Upper lobe of left lung (tissue), 6 donors: ENCODE results near the gene GJA3. TPM values are rescaled to one million over a fixed set of nuclear protein-coding genes. Genes with fewer than 3 reads are reported as not detected.

Source experiments
- ATAC-seq, 2 donors: fragments of 200-7000 bp; cut with Tn5 transposase; one replicate each; pipeline ENCODE4 v1.9.1; 2022; ENCODE audit warnings: mild to moderate bottlenecking in 2 of 2, moderate library complexity in 2 of 2; ENCODE audit not compliant: low FRiP score in 2 of 2
- DNase-seq, 2 donors: peaks; one replicate each; pipeline ENCODE4 v3.0.0-alpha.2; 2019 to 2020
- H3K27ac ChIP-seq, 4 donors: fragments of 200-600 bp; sonication (generic); one replicate each; pipeline ENCODE4 v1.5.1; 2016 to 2019
- H3K27me3 ChIP-seq, 4 donors: fragments of 200-600 bp; sonication (generic); one replicate each; pipeline ENCODE4 v1.5.1; 2017 to 2019
- H3K36me3 ChIP-seq, 4 donors: fragments of 200-600 bp; sonication (generic); one replicate each; pipeline ENCODE4 v1.5.1; 2016 to 2019
- H3K4me1 ChIP-seq, 4 donors: fragments of 200-600 bp; sonication (generic); one replicate each; pipeline ENCODE4 v1.5.1; 2018 to 2019
- H3K4me3 ChIP-seq, 4 donors: fragments of 200-600 bp; sonication (generic); one replicate each; pipeline ENCODE4 v1.5.1; 2017 to 2019; ENCODE audit warnings: mild to moderate bottlenecking in 2 of 4, moderate library complexity in 1 of 4
- H3K9me3 ChIP-seq, 4 donors: fragments of 200-600 bp; sonication (generic); one replicate each; pipeline ENCODE4 v1.5.1; 2018 to 2019
- EP300 ChIP-seq, 4 donors: sonication (generic); formaldehyde crosslinking; IDR thresholded peaks; one replicate each; pipeline ENCODE4 v1.5.1; 2017; ENCODE audit warnings: antibody characterized with exemption in 4 of 4, control low read depth in 2 of 4
- POLR2A ChIP-seq, 4 donors: fragments of 450-650 bp; IDR thresholded peaks; one replicate each; pipeline ENCODE4 v1.5.1; 2016 to 2017; ENCODE audit warnings: antibody characterized with exemption in 4 of 4, mild to moderate bottlenecking in 2 of 4
- POLR2AphosphoS5 ChIP-seq, 2 donors: sonication (generic); formaldehyde crosslinking; IDR thresholded peaks; one replicate each; pipeline ENCODE4 v1.5.1; 2017; ENCODE audit warnings: antibody characterized with exemption in 2 of 2
- WGBS, 2 donors: methylation state at CpG; one replicate each; pipeline ENCODE4 v1.1.5; 2017 to 2018; 5-methylcytosine and 5-hydroxymethylcytosine counted together
- total RNA-seq, 6 donors: library from RNA; depleted of rRNA in 4 of 6; stranded (reverse); fragments of >200 nt in 4 of 6; gene quantifications; one replicate each; pipeline versions ENCODE4 v1.1.0 to v1.2.1, GENCODE V29; 2016 to 2021
- TF ChIP-seq, protein P1 (sequence below), 6 experiments: fragments of 450-650 bp in 4 of 6; fragments of 200-600 bp in 2 of 6; sonication (generic) in 2 of 6; IDR thresholded peaks; one replicate each; pipeline ENCODE4 v1.5.1; 2016 to 2019; ENCODE audit warnings: antibody characterized with exemption in 6 of 6
- donor health status: DM: no; HTN: no; CAD: no; lungs with moderate emphysema.
- donor health status: DM: no; HTN: yes; CAD: no; lungs with severe emphysema.

The GJA3 gene
- total RNA-seq, 6 donors from 2014 or later = 0.07 to 0.10 TPM; not detected in 4

DNA sequence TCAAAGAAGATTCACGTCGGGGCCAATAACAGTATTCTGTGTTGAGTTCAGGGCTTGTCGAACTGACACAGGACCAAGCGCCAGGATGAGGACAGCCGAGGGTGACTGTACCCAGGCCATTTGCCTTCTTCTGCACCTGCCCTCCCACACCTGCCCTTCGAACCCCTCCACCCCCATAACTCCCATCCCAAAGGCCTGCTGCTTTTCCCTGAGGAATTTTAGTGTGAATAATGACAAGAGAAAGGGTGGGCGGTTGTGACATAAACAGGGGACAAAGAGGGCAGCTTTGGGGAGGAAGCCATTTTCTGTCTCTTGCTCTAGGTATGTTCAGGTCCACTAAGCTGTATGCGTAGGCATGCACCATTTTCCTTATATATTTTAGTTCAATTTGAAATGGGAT is 26.1 kb downstream of the GJA3 start:
- Histone ChIP-seq H3K4me3 (no peak overlapping the region), H3K36me3 (no peaks in the 10 kb centered on the region), H3K9me3 (no peaks in the 10 kb centered on the region), H3K27me3 (peaks cover 0 to 2% (median 0%) of the 10 kb centered on the region in 4 donors), H3K27ac (no peak overlapping the region), H3K4me1 (peaks cover 0 to 6% (median 4%) of the 10 kb centered on the region in 4 donors)
- no peak for ATAC-seq
- WGBS, 2 donors = 70 to 71% methylated on average over 8 of the region's 8 CpGs
- no peak for TF ChIP-seq POLR2A (IDR thresholded peaks at IDR 0.05)
- TF ChIP-seq POLR2AphosphoS5 (IDR thresholded peaks at IDR 0.05) = no peak
- no peak for TF ChIP-seq EP300 (IDR thresholded peaks at IDR 0.05)
- TF ChIP-seq, protein P1, sequence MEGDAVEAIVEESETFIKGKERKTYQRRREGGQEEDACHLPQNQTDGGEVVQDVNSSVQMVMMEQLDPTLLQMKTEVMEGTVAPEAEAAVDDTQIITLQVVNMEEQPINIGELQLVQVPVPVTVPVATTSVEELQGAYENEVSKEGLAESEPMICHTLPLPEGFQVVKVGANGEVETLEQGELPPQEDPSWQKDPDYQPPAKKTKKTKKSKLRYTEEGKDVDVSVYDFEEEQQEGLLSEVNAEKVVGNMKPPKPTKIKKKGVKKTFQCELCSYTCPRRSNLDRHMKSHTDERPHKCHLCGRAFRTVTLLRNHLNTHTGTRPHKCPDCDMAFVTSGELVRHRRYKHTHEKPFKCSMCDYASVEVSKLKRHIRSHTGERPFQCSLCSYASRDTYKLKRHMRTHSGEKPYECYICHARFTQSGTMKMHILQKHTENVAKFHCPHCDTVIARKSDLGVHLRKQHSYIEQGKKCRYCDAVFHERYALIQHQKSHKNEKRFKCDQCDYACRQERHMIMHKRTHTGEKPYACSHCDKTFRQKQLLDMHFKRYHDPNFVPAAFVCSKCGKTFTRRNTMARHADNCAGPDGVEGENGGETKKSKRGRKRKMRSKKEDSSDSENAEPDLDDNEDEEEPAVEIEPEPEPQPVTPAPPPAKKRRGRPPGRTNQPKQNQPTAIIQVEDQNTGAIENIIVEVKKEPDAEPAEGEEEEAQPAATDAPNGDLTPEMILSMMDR (IDR thresholded peaks at IDR 0.05) = no peak
- no peak for DNase-seq

DNA sequence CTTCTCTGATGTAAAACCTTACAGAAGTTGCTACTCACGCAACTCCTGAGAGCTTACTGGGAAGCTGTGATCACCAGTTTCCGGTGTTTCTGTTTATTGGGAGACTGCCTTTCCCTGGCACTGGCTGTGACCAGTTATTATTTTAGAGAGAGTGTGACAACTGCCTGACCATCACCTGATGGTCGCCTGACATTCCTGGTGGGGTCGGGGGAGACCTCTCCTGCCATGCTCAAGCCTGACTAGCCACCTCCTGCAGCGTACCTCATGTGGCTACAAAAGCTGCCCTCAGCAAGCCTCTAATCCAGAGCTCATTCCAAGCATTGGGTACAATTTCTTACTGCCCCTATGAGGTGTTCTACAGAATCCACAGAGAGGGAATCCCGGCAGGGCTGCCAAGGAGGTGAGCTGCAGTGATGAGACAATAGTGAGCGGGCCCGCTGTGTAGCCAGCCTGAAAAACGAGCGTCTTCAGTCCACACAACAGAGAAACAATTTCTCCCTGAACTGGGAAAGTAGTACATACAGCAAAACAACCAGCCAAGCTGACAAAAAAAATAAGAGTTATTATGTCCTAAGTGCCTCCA is 28.7 kb downstream of the GJA3 start:
- Histone ChIP-seq H3K4me1 (peaks cover 7 to 26% (median 18%) of the 10 kb centered on the region in 4 donors), H3K27ac (no peak overlapping the region), H3K36me3 (no peaks in the 10 kb centered on the region), H3K27me3 (peaks cover 0 to 15% (median 5%) of the 10 kb centered on the region in 4 donors), H3K9me3 (no peaks in the 10 kb centered on the region), H3K4me3 (no peak overlapping the region)
- ATAC-seq (no peak), DNase-seq (no peak)
- WGBS, 2 donors = 85 to 94% methylated on average over 9 to 10 of the region's 10 CpGs
- TF ChIP-seq, protein P1 (IDR thresholded peaks at IDR 0.05) = no peak
- no peak for TF ChIP-seq POLR2AphosphoS5 (IDR thresholded peaks at IDR 0.05)

- Histone ChIP-seq H3K4me3 (no peak overlapping the region), H3K27ac (no peak overlapping the region), H3K4me1 (peaks cover 7 to 22% (median 13%) of the 10 kb centered on the region in 4 donors), H3K27me3 (peaks cover 0 to 15% (median 4%) of the 10 kb centered on the region in 4 donors), H3K36me3 (no peaks in the 10 kb centered on the region), H3K9me3 (no peaks in the 10 kb centered on the region)
- no peak for DNase-seq
- no peak for ATAC-seq
- whole genome bisulfite sequencing, 2 donors = 69 to 70% methylated on average over 10 to 11 of the region's 11 CpGs
- no peak for TF ChIP-seq EP300 (IDR thresholded peaks at IDR 0.05)
- TF ChIP-seq, protein P1 (IDR thresholded peaks at IDR 0.05) = no peak
- TF ChIP-seq POLR2AphosphoS5 (IDR thresholded peaks at IDR 0.05) = no peak
- no peak for TF ChIP-seq POLR2A (IDR thresholded peaks at IDR 0.05)
Measured at GRCh38 chr13:20131057-20131832, 29.6 kb downstream of the GJA3 start.

DNA sequence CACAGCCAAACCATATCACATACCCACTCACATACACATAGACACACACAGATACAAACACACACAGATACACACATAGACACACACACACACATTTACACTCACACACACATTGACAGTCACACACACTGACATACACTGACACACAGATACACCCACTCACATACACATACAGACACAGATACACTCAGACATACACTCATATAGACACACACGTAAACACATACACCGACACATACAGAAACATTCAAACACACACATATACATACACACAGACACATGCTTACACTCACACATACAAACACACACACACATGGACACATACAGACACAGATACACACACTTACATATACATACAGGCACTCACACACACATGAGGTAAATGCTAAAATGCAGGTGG is 30.2 kb downstream of the GJA3 start:
- 88 to 100% methylated on average over 2 of the region's 2 CpGs for WGBS, 2 donors
- Histone ChIP-seq H3K27me3 (peaks cover 0 to 15% (median 4%) of the 10 kb centered on the region in 4 donors), H3K4me1 (peaks cover 7 to 22% (median 13%) of the 10 kb centered on the region in 4 donors), H3K9me3 (no peaks in the 10 kb centered on the region), H3K4me3 (no peak overlapping the region), H3K36me3 (no peaks in the 10 kb centered on the region), H3K27ac (no peak overlapping the region)
- DNase-seq = no peak
- no peak for ATAC-seq
- no peak for TF ChIP-seq POLR2AphosphoS5 (IDR thresholded peaks at IDR 0.05)
- TF ChIP-seq, protein P1 (IDR thresholded peaks at IDR 0.05) = no peak
- TF ChIP-seq POLR2A (IDR thresholded peaks at IDR 0.05) = no peak
